ENCODE data around the gene PLA2G6. TPM values are rescaled to one million over a fixed set of nuclear protein-coding genes. Genes with fewer than 3 reads are reported as not detected.

PLA2G6 gene
- total RNA-seq, 1 donor from 2014 or later, result 41.6 TPM

DNA sequence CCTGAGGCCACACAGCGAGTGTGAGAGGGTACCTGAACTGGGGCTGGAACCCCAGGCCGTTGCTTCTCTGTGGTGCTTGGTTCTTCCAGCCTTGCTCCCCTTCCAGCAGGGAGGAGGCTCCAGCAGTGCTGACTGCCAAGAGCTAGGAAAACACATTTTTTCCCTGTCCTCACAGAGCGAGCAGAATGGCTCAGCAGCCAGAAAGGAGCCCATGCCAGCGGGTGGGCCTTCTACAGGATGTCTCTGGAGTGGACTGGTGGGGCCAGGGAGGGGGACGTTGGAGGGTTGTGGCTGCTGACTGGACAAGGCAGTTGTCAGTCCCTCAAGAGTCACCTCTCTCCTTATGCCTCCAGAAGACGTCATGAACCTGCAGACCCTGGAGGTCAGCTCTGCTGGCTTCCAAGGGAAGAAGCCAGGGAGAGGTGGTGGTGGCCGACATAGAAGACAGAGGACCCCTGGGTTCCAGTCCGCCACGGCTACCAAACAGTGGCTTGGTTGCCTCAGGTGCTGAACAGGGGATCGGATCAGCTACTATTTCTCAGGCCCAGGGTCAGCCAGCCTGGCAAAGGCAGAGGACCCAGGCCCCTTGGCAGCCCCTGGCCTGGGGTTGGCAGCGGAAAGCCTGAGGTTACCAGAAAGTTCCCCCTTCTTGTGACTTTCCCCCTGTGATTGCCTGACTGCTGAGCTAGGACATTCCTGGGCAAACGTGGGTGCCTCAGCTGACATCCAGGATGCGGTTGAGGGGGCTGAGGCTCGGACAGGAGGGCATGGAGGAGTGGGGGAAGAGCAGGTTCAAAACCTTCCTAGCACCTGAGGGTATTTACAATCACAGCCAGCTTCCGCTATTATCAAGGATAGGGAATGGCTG is 23.9 kb upstream of the PLA2G6 start:
- Mint-ChIP-seq H3K9me3 (ENCODE audit: unreplicated experiment) (no peaks in the 10 kb centered on the region), H3K27me3 (ENCODE audit: unreplicated experiment) (no peaks in the 10 kb centered on the region), H3K4me1 (ENCODE audit: unreplicated experiment) (peaks cover 37% of the 10 kb centered on the region), H3K4me3 (ENCODE audit: unreplicated experiment) (peak overlapping the region; percentile 2), H3K36me3 (ENCODE audit: unreplicated experiment) (no peaks in the 10 kb centered on the region), H3K27ac (ENCODE audit: unreplicated experiment) (peak overlapping the region; percentile 95)
- DNase-seq (ENCODE audit: extremely low spot score, unreplicated experiment), result no peak
- TF ChIP-seq, protein P1, sequence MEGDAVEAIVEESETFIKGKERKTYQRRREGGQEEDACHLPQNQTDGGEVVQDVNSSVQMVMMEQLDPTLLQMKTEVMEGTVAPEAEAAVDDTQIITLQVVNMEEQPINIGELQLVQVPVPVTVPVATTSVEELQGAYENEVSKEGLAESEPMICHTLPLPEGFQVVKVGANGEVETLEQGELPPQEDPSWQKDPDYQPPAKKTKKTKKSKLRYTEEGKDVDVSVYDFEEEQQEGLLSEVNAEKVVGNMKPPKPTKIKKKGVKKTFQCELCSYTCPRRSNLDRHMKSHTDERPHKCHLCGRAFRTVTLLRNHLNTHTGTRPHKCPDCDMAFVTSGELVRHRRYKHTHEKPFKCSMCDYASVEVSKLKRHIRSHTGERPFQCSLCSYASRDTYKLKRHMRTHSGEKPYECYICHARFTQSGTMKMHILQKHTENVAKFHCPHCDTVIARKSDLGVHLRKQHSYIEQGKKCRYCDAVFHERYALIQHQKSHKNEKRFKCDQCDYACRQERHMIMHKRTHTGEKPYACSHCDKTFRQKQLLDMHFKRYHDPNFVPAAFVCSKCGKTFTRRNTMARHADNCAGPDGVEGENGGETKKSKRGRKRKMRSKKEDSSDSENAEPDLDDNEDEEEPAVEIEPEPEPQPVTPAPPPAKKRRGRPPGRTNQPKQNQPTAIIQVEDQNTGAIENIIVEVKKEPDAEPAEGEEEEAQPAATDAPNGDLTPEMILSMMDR (IDR thresholded peaks at IDR 0.05), result no peak

DNA sequence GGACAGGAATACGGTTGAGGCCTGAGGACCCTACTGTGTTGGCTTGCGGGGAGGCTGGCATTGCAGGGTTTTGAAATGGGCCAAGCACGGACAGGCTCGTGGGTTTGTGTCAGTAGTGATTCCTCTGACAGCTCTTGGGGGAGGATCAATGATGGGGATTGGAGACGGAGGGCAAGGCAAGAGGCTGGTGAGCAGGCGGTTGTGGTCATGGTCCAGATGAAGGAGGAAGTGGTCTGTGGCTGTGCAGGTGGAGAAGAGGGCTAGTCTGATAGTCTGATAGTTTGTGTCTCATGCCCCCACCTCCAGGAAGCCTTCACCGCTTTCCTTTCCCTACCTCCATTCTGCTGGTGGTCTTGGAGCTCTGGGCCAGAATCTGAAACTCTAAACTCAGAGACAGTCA is 23.2 kb upstream of the PLA2G6 start:
- Mint-ChIP-seq H3K36me3 (ENCODE audit: unreplicated experiment) (no peaks in the 10 kb centered on the region), H3K27me3 (ENCODE audit: unreplicated experiment) (no peaks in the 10 kb centered on the region), H3K9me3 (ENCODE audit: unreplicated experiment) (no peaks in the 10 kb centered on the region), H3K4me1 (ENCODE audit: unreplicated experiment) (peaks cover 37% of the 10 kb centered on the region), H3K4me3 (ENCODE audit: unreplicated experiment) (peak overlapping the region; percentile 2), H3K27ac (ENCODE audit: unreplicated experiment) (peak overlapping the region; percentile 95)
- no peak for DNase-seq (ENCODE audit: extremely low spot score, unreplicated experiment)
- TF ChIP-seq, protein P1 (IDR thresholded peaks at IDR 0.05), result no peak

DNA sequence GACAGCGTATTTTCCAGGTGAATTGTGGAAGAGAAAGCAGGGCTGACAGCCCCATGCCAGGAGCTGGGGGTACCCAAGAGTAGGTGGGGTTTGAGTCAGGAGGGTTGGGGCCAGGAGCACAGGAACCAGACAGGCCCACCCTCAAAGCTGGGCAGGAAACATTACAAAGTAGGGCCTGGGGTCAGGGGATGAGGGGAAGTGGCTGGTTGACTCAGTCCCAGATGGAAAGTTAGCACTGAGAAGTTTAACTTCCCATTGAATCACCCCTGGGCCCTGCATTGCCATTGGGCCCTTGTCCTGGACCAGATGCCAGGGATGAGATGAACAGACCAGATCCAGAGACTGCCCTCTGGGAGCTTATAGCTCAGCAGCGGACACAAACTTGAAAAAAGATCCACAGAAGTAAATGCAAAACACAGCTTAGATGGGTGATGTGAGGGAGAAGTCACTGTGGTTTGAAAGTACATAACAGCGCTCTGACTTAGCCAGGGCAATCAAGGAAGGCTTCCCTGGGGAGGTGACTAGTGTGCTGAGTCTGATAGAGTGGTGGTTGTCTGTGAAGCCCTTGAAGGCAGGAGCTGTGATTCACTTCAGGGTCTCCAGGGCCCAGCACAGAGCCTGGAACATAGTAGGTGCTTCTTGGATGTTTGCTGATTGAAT is 22.4 kb upstream of the PLA2G6 start:
- no peak for DNase-seq (ENCODE audit: extremely low spot score, unreplicated experiment)
- Mint-ChIP-seq H3K27ac (ENCODE audit: unreplicated experiment) (peak overlapping the region; percentile 95), H3K9me3 (ENCODE audit: unreplicated experiment) (no peaks in the 10 kb centered on the region), H3K4me1 (ENCODE audit: unreplicated experiment) (peaks cover 37% of the 10 kb centered on the region), H3K36me3 (ENCODE audit: unreplicated experiment) (no peaks in the 10 kb centered on the region), H3K4me3 (ENCODE audit: unreplicated experiment) (peak overlapping the region; percentile 85), H3K27me3 (ENCODE audit: unreplicated experiment) (no peaks in the 10 kb centered on the region)
- TF ChIP-seq, protein P1 (IDR thresholded peaks at IDR 0.05), result no peak

DNA sequence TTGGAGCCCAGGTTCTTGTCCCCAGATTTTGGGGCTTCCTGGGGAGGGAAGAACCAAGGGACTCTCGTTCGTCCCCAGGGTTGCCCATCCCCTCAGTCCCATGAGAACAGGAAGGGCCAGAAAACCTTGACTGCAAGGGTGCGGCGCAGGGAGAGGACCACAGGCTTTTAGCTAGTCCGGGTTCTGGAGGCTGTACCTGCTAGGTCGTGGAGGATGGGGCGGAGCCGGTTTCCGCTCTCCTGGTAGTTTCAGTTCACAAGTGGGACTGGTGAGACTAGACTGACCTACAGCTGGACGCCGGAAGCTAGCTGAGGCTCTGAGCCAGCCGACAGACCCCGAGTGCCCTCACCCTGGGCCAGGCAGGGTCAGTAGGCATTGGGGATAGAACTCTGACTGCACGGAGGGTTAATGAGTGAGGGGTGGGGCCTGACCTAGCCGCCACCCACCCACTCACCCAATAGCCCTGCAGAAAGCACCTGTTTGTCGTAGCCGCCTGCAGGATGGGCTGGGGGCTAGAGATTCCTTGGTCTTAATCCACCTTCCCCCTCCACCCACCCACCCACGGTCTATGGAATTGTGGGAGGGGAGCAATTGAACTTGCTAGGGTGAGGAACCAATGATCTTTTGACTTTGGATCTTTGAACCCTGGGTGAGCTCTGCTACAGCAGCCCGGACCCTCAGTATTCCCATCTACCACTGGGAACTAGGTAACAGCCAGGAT is 21.6 kb upstream of the PLA2G6 start:
- Mint-ChIP-seq H3K27ac (ENCODE audit: unreplicated experiment) (peak overlapping the region; percentile 95), H3K36me3 (ENCODE audit: unreplicated experiment) (no peaks in the 10 kb centered on the region), H3K27me3 (ENCODE audit: unreplicated experiment) (no peaks in the 10 kb centered on the region), H3K4me3 (ENCODE audit: unreplicated experiment) (peak overlapping the region; percentile 85), H3K9me3 (ENCODE audit: unreplicated experiment) (no peaks in the 10 kb centered on the region), H3K4me1 (ENCODE audit: unreplicated experiment) (peaks cover 37% of the 10 kb centered on the region)
- TF ChIP-seq, protein P1 (IDR thresholded peaks at IDR 0.05), result no peak
- DNase-seq (ENCODE audit: extremely low spot score, unreplicated experiment), result no peak

Measured in osteocyte (in vitro differentiated cells).